Loucy (cell line): Measurements from ENCODE around the gene SFT2D3.

ENCODE experiments used
- H2AFZ ChIP-seq: fragments of 200-600 bp; sonication (generic); 2 replicates; pipeline ENCODE4 v1.6.0; 2016; ENCODE audit warnings: antibody characterized with exemption, mild to moderate bottlenecking, low read length, moderate library complexity
- H3F3A ChIP-seq: fragments of 200-600 bp; 2 replicates; pipeline ENCODE4 v1.6.0; 2016; ENCODE audit warnings: antibody characterized with exemption, low read depth, mild to moderate bottlenecking
- H3K27me3 ChIP-seq: fragments of 200-600 bp; sonication (generic); 2 replicates; pipeline ENCODE4 v1.6.1; 2014; ENCODE audit warnings: low read length, mild to moderate bottlenecking; ENCODE audit not compliant: insufficient read depth, poor library complexity, severe bottlenecking
- H3K36me3 ChIP-seq: fragments of 200-600 bp; sonication (generic); 2 replicates; pipeline ENCODE4 v1.6.1; 2016; ENCODE audit warnings: low read length; ENCODE audit not compliant: insufficient read depth
- H3K4me1 ChIP-seq: fragments of 200-600 bp; sonication (generic); 2 replicates; pipeline ENCODE4 v1.5.1; 2014; ENCODE audit warnings: low read length, mild to moderate bottlenecking; ENCODE audit not compliant: insufficient read depth, poor library complexity, severe bottlenecking
- H3K4me2 ChIP-seq: fragments of 200-600 bp; sonication (generic); 2 replicates; pipeline ENCODE4 v1.6.0; 2014; ENCODE audit warnings: antibody characterized with exemption, low read length, low read depth, mild to moderate bottlenecking; ENCODE audit not compliant: poor library complexity, severe bottlenecking
- H3K4me3 ChIP-seq: fragments of 200-600 bp; sonication (generic); 2 replicates; pipeline ENCODE4 v1.5.1; 2014; ENCODE audit warnings: low read length, mild to moderate bottlenecking, mixed read lengths; ENCODE audit not compliant: poor library complexity, severe bottlenecking
- H3K79me2 ChIP-seq: fragments of 200-600 bp; sonication (generic); 2 replicates; pipeline ENCODE4 v1.6.1; 2014; ENCODE audit warnings: low read length; ENCODE audit not compliant: insufficient read depth
- H3K9ac ChIP-seq: fragments of 200-600 bp; sonication (generic); 2 replicates; pipeline ENCODE4 v1.6.0; 2014; ENCODE audit warnings: mild to moderate bottlenecking, low read depth, low read length, moderate library complexity; ENCODE audit not compliant: poor library complexity, severe bottlenecking
- H3K9me2 ChIP-seq: fragments of 200-600 bp; sonication (generic); replicated peaks from 2 replicates; pipeline ENCODE4 v1.6.1; 2016; ENCODE audit warnings: low read depth, low read length, mixed read lengths
- H3K9me3 ChIP-seq: fragments of 200-600 bp; sonication (generic); 2 replicates; pipeline ENCODE4 v1.6.1; 2014; ENCODE audit warnings: mild to moderate bottlenecking, antibody characterized with exemption, low read length, low read depth; ENCODE audit not compliant: insufficient read depth
- H4K20me1 ChIP-seq: fragments of 200-600 bp; sonication (generic); 2 replicates; pipeline ENCODE4 v1.6.0; 2014; ENCODE audit warnings: antibody characterized with exemption, low read length, mild to moderate bottlenecking; ENCODE audit not compliant: insufficient read depth, poor library complexity, severe bottlenecking
- EZH2phosphoT487 ChIP-seq: fragments of 200-600 bp; IDR thresholded peaks from 2 replicates; pipeline ENCODE4 v1.6.1; 2018; ENCODE audit warnings: antibody characterized with exemption, mild to moderate bottlenecking, moderate library complexity, borderline replicate concordance
- TF ChIP-seq, protein P1 (sequence below): fragments of 200-600 bp; sonication (generic); conservative IDR thresholded peaks from 2 replicates; pipeline ENCODE4 v1.5.1; 2014; ENCODE audit warnings: mild to moderate bottlenecking, antibody characterized with exemption, low read length

SFT2D3 gene

DNA sequence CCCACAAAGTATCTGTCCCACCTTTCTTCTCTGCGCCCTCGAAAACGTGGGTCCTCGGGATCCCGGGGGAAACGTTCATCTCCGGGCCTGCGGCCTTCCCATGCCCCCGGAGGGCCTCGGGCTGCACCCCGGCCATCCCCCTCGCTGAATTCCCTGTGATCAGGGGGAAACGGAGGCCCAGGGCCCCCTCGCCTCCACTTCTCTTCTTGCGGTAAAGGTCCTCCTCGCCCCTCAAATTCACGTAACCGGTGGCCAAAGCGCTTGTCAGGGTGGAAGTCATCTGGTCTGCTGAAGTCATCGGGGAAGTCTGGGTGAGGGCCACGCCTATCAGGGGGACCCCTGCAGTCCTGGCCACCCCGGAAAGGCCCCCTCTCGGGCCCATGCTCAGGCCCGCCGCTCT, 12.3 kb downstream of the SFT2D3 start:
- H3K4me2 ChIP-seq, result no peak overlapping the region
- no peaks in the 10 kb centered on the region for H3K9me2 ChIP-seq
- H4K20me1 ChIP-seq, result no peaks in the 10 kb centered on the region
- no peak overlapping the region for H3K4me3 ChIP-seq
- peaks cover 12% of the 10 kb centered on the region; the same call in 1 of the 2 replicates for H3K36me3 ChIP-seq
- no peak overlapping the region for H3K9ac ChIP-seq
- TF ChIP-seq, protein P1, sequence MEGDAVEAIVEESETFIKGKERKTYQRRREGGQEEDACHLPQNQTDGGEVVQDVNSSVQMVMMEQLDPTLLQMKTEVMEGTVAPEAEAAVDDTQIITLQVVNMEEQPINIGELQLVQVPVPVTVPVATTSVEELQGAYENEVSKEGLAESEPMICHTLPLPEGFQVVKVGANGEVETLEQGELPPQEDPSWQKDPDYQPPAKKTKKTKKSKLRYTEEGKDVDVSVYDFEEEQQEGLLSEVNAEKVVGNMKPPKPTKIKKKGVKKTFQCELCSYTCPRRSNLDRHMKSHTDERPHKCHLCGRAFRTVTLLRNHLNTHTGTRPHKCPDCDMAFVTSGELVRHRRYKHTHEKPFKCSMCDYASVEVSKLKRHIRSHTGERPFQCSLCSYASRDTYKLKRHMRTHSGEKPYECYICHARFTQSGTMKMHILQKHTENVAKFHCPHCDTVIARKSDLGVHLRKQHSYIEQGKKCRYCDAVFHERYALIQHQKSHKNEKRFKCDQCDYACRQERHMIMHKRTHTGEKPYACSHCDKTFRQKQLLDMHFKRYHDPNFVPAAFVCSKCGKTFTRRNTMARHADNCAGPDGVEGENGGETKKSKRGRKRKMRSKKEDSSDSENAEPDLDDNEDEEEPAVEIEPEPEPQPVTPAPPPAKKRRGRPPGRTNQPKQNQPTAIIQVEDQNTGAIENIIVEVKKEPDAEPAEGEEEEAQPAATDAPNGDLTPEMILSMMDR, result no peak
- no peak for TF ChIP-seq EZH2phosphoT487
- H3K27me3 ChIP-seq, result no peaks in the 10 kb centered on the region
- no peaks in the 10 kb centered on the region for H3K79me2 ChIP-seq
- H3K4me1 ChIP-seq, result peaks cover 5% of the 10 kb centered on the region
- H3K9me3 ChIP-seq, result no peaks in the 10 kb centered on the region
- no peak overlapping the region for H2AFZ ChIP-seq
- H3F3A ChIP-seq, result no peaks in the 10 kb centered on the region

DNA sequence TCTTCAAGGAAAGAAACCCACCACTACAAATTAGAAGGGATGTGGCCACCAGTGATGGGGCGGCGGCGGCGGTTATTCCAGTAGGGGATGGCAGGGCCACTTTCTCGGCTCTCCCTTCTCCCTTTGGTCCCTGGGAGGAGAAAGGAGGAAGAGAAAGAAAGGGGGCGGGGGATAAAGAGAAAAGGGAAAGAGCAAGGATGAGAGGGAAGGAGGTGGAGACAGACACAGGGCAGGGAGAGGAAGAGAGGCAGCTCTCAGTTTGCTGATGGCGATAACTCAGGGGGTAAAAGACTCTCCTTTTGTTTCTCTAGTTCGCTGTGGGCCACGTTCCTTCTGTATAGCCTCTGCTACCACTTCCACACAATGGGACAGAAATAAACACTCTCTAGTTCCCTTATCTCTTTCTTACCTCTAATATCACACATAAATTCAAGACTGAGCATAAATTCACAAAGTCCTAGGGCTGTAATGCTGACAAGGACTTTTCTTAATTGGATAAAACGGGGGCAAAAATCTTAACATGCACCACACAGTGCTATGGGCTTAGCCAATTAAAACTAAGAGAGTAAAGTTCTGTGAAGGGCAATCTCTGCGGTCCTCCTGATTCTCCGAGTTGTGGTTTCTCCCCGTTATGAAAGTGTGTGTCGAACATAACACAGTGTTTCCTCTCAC, 14.6 kb downstream of the SFT2D3 start:
- no peak for TF ChIP-seq EZH2phosphoT487
- TF ChIP-seq, protein P1, result no peak
- Histone ChIP-seq H4K20me1 (no peaks in the 10 kb centered on the region), H3K4me3 (no peak overlapping the region), H3K27me3 (no peaks in the 10 kb centered on the region), H2AFZ (no peak overlapping the region), H3K36me3 (peaks cover 23% of the 10 kb centered on the region; the same call in 1 of the 2 replicates), H3K9me3 (no peaks in the 10 kb centered on the region), H3K4me1 (peaks cover 5% of the 10 kb centered on the region), H3K4me2 (no peak overlapping the region), H3K9me2 (no peaks in the 10 kb centered on the region), H3F3A (no peaks in the 10 kb centered on the region), H3K79me2 (no peaks in the 10 kb centered on the region), H3K9ac (no peak overlapping the region)

GRCh38 chr2:127718271-127718670, 17.0 kb downstream of the SFT2D3 start:
- no peaks in the 10 kb centered on the region for H3K27me3 ChIP-seq
- no peak overlapping the region for H2AFZ ChIP-seq
- no peak for TF ChIP-seq EZH2phosphoT487
- TF ChIP-seq, protein P1, result no peak
- H3K4me1 ChIP-seq, result no peaks in the 10 kb centered on the region
- no peaks in the 10 kb centered on the region for H3K9me2 ChIP-seq
- no peaks in the 10 kb centered on the region for H3F3A ChIP-seq
- H3K4me2 ChIP-seq, result no peak overlapping the region
- no peaks in the 10 kb centered on the region for H4K20me1 ChIP-seq
- no peak overlapping the region for H3K4me3 ChIP-seq
- no peaks in the 10 kb centered on the region for H3K79me2 ChIP-seq
- no peak overlapping the region for H3K9ac ChIP-seq
- H3K36me3 ChIP-seq, result peaks cover 37% of the 10 kb centered on the region; the same call in 1 of the 2 replicates
- H3K9me3 ChIP-seq, result no peaks in the 10 kb centered on the region
